ENCODE measurements around the gene CXCL10.

DNA sequence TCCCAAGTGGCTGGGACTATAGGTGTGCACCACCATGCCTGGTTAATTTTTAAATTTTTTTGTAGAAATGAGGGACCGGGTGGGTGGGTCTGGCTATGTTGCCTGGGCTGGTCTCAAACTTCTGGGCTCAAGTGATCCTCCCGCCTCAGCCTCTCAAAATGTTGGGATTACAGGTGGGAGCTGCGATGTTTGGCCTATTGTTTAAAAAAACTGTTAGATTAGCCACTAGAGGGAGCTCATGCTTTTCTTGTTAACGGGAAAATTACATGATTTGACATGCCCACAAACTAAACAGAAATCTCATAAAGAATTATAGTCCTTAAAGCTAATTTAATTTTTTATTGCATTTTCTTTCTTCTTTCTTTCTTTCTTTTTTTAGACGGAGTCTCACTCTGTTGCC, 27.6 kb downstream of the CXCL10 start:
- TF ChIP-seq CTCF (IDR thresholded peaks at IDR 0.05) (peak; percentile 54 to 83 (median 74)), POLR2A (IDR thresholded peaks at IDR 0.05) (no peak)

All from Peyer's patch (tissue), 4 donors.